ENCODE results near the gene LYPD1. TPM values are rescaled to one million over a fixed set of nuclear protein-coding genes. Genes with fewer than 3 reads are reported as not detected.

LYPD1 gene
- total and polyA plus RNA-seq, 10 of the 15 experiments (the other 5 are each of a cell fraction or from before 2014, with no cell fraction given): not detected

DNA sequence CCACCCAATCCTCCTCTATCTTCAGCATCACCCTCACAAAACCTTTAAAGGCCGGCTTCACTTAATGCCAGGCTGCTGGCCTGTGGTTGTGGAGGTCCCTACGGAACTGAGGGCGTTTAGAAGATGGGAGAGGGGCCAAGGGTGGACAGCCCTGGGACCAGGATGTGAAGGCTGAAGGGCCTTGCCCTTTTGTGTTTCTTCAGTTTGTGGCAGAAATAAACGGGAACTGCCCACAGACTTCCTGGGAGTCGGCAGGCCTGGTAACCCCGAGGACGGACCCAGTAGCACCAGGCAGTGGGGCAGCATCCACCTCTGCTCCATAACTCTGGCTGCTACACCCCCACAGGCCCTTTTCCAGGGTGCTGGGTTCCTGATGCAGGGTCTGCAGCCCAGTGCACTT is 51.3 kb downstream of the LYPD1 start:
- ATAC-seq: no peak
- RAD21 ChIA-PET (ENCODE audit: unreplicated experiment): no interaction called here
- Histone ChIP-seq H3K4me2 (ENCODE audit: control insufficient read depth, insufficient read depth) (no peak overlapping the region), H3K79me2 (ENCODE audit: control insufficient read depth, insufficient read depth, low read length) (no peaks in the 10 kb centered on the region), H4K20me1 (ENCODE audit: control insufficient read depth, insufficient read depth) (no peaks in the 10 kb centered on the region), H3K36me3 (ENCODE audit: control insufficient read depth in 2 of 2, insufficient read depth in 2 of 2, low read length in 1 of 2) (no peaks in the 10 kb centered on the region), H2AFZ (ENCODE audit: control insufficient read depth, low read depth, low read length) (no peak overlapping the region), H3K4me1 (ENCODE audit: control insufficient read depth, insufficient read depth, low read length) (no peaks in the 10 kb centered on the region), H3K27ac (ENCODE audit: control insufficient read depth, insufficient read depth) (no peak overlapping the region), H3K27me3 (replicated peaks in 1 of 2; ENCODE audit: control insufficient read depth in 2 of 2, insufficient read depth in 2 of 2, low read length in 1 of 2) (no peaks in the 10 kb centered on the region), H3K9me3 (replicated peaks; ENCODE audit: control insufficient read depth, insufficient read depth, low read length) (no peaks in the 10 kb centered on the region), H3K4me3 (no peak overlapping the region), H3K9ac (ENCODE audit: control insufficient read depth, insufficient read depth, low read length) (no peak overlapping the region)
- intact Hi-C loops (cut with micrococcal nuclease; ENCODE audit: unreplicated experiment): no loop called here
- no peak for FAIRE-seq
- in situ Hi-C loops (cut with MboI): no loop called here
- 16% methylated on average over 7 of the region's 7 CpGs for WGBS (ENCODE audit: insufficient coverage, insufficient replicate concordance, low lambda C conversion rate, missing lambda C conversion rate)
- POLR2A ChIA-PET: no interaction called here
- no peak for TF ChIP-seq TCF12 (IDR thresholded peaks at IDR 0.05; ENCODE audit: low read depth, low read length)
- no peak for TF ChIP-seq FOXM1 (IDR thresholded peaks at IDR 0.05; ENCODE audit: low read depth, low read length)
- no peak for TF ChIP-seq ATF7 (IDR thresholded peaks at IDR 0.05; ENCODE audit: low read depth)
- TF ChIP-seq YY1 (IDR thresholded peaks at IDR 0.05; ENCODE audit: low read depth, low read length): no peak
- TF ChIP-seq, protein P1, sequence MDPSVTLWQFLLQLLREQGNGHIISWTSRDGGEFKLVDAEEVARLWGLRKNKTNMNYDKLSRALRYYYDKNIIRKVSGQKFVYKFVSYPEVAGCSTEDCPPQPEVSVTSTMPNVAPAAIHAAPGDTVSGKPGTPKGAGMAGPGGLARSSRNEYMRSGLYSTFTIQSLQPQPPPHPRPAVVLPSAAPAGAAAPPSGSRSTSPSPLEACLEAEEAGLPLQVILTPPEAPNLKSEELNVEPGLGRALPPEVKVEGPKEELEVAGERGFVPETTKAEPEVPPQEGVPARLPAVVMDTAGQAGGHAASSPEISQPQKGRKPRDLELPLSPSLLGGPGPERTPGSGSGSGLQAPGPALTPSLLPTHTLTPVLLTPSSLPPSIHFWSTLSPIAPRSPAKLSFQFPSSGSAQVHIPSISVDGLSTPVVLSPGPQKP (IDR thresholded peaks at IDR 0.05; ENCODE audit: low read depth, low read length): no peak
- TF ChIP-seq CREM (IDR thresholded peaks at IDR 0.05; ENCODE audit: low read depth): no peak
- no peak for TF ChIP-seq KDM1A (IDR thresholded peaks at IDR 0.05; ENCODE audit: borderline replicate concordance)
- TF ChIP-seq HDAC2 (IDR thresholded peaks at IDR 0.05): no peak
- no peak for TF ChIP-seq ZSCAN29 (IDR thresholded peaks at IDR 0.05)
- TF ChIP-seq BRCA1 (IDR thresholded peaks at IDR 0.05; ENCODE audit: low read depth, low read length): no peak
- TF ChIP-seq, protein P2, sequence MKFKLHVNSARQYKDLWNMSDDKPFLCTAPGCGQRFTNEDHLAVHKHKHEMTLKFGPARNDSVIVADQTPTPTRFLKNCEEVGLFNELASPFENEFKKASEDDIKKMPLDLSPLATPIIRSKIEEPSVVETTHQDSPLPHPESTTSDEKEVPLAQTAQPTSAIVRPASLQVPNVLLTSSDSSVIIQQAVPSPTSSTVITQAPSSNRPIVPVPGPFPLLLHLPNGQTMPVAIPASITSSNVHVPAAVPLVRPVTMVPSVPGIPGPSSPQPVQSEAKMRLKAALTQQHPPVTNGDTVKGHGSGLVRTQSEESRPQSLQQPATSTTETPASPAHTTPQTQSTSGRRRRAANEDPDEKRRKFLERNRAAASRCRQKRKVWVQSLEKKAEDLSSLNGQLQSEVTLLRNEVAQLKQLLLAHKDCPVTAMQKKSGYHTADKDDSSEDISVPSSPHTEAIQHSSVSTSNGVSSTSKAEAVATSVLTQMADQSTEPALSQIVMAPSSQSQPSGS (IDR thresholded peaks at IDR 0.05; ENCODE audit: low read length): no peak
- no peak for TF ChIP-seq NRF1 (conservative IDR thresholded peaks at IDR 0.05; ENCODE audit: low read depth, low read length)
- TF ChIP-seq, protein P3, sequence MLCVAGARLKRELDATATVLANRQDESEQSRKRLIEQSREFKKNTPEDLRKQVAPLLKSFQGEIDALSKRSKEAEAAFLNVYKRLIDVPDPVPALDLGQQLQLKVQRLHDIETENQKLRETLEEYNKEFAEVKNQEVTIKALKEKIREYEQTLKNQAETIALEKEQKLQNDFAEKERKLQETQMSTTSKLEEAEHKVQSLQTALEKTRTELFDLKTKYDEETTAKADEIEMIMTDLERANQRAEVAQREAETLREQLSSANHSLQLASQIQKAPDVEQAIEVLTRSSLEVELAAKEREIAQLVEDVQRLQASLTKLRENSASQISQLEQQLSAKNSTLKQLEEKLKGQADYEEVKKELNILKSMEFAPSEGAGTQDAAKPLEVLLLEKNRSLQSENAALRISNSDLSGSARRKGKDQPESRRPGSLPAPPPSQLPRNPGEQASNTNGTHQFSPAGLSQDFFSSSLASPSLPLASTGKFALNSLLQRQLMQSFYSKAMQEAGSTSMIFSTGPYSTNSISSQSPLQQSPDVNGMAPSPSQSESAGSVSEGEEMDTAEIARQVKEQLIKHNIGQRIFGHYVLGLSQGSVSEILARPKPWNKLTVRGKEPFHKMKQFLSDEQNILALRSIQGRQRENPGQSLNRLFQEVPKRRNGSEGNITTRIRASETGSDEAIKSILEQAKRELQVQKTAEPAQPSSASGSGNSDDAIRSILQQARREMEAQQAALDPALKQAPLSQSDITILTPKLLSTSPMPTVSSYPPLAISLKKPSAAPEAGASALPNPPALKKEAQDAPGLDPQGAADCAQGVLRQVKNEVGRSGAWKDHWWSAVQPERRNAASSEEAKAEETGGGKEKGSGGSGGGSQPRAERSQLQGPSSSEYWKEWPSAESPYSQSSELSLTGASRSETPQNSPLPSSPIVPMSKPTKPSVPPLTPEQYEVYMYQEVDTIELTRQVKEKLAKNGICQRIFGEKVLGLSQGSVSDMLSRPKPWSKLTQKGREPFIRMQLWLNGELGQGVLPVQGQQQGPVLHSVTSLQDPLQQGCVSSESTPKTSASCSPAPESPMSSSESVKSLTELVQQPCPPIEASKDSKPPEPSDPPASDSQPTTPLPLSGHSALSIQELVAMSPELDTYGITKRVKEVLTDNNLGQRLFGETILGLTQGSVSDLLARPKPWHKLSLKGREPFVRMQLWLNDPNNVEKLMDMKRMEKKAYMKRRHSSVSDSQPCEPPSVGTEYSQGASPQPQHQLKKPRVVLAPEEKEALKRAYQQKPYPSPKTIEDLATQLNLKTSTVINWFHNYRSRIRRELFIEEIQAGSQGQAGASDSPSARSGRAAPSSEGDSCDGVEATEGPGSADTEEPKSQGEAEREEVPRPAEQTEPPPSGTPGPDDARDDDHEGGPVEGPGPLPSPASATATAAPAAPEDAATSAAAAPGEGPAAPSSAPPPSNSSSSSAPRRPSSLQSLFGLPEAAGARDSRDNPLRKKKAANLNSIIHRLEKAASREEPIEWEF (IDR thresholded peaks at IDR 0.05; ENCODE audit: insufficient replicate concordance, low read depth, low read length): no peak
- no peak for TF ChIP-seq KLF5 (IDR thresholded peaks at IDR 0.05; ENCODE audit: partially characterized antibody)
- TF ChIP-seq NFYB (IDR thresholded peaks at IDR 0.05; ENCODE audit: insufficient read depth, low read depth, low read length): no peak
- SMC1A ChIA-PET (ENCODE audit: uncharacterized antibody, unreplicated experiment): no interaction called here
- DNase-seq (ENCODE audit: low read depth, low spot score): no peak
- CTCF ChIA-PET: no interaction called here
- no TSS peak for BruUV-seq (replicated peaks)
